Karpas-422 (cell line): ENCODE data around the gene RPRD1A. TPM values are rescaled to one million over a fixed set of nuclear protein-coding genes. Genes with fewer than 3 reads are reported as not detected.
A peak's percentile ranks its signal among the peaks of the same experiment; 100 is the strongest.
"Not testable (repeated sequence)": the region's sequence is repeated elsewhere in the genome, so short reads cannot be mapped to it uniquely, and the experiment has no call there.

Source experiments
- DNase-seq: peaks from one replicate; pipeline ENCODE4 v3.0.0-alpha.2; 2015
- H2AFZ ChIP-seq: fragments of 200-600 bp; sonication (generic); 2 replicates; pipeline ENCODE4 v1.6.1; 2014; ENCODE audit warnings: antibody characterized with exemption, low read length, mixed read lengths
- H3K27ac ChIP-seq: fragments of 200-600 bp; sonication (generic); 2 replicates; pipeline ENCODE4 v1.5.1; 2014; ENCODE audit warnings: mild to moderate bottlenecking, low read length, moderate library complexity
- H3K27me3 ChIP-seq: fragments of 200-600 bp; sonication (generic); 2 replicates; pipeline ENCODE4 v1.6.1; 2014; ENCODE audit warnings: low read length, mixed read lengths
- H3K36me3 ChIP-seq: fragments of 200-600 bp; sonication (generic); 2 replicates; pipeline ENCODE4 v1.6.1; 2014; ENCODE audit warnings: low read length, mixed read lengths; ENCODE audit not compliant: insufficient read depth
- H3K4me1 ChIP-seq: fragments of 200-600 bp; sonication (generic); 2 replicates; pipeline ENCODE4 v1.6.1; 2014; ENCODE audit warnings: mild to moderate bottlenecking, low read length, mixed read lengths
- H3K4me2 ChIP-seq: fragments of 200-600 bp; sonication (generic); 2 replicates; pipeline ENCODE4 v1.6.1; 2014; ENCODE audit warnings: low read length, low read depth, mild to moderate bottlenecking; ENCODE audit not compliant: poor library complexity, severe bottlenecking
- H3K4me3 ChIP-seq: fragments of 200-600 bp; sonication (generic); 2 replicates; pipeline ENCODE4 v1.5.1; 2014; ENCODE audit warnings: mild to moderate bottlenecking, antibody characterized with exemption, low read length, mixed read lengths
- H3K79me2 ChIP-seq: fragments of 200-600 bp; sonication (generic); 2 replicates; pipeline ENCODE4 v1.6.1; 2014; ENCODE audit warnings: mild to moderate bottlenecking, low read length, mixed read lengths
- H3K9ac ChIP-seq: fragments of 200-600 bp; sonication (generic); 2 replicates; pipeline ENCODE4 v1.6.0; 2014; ENCODE audit warnings: low read length
- H3K9me2 ChIP-seq: fragments of 200-600 bp; sonication (generic), shearing (Covaris generic); replicated peaks from 2 replicates; pipeline ENCODE4 v1.6.0; 2014; ENCODE audit warnings: mild to moderate bottlenecking, low read length, moderate library complexity; ENCODE audit not compliant: insufficient read depth
- H3K9me3 ChIP-seq: fragments of 300-700, 200-600 bp; sonication (generic); 2 replicates; pipeline ENCODE4 v1.6.1; 2014; ENCODE audit warnings: low read length, mixed read lengths
- H4K20me1 ChIP-seq: fragments of 200-600 bp; sonication (generic); 2 replicates; pipeline ENCODE4 v1.6.1; 2014; ENCODE audit warnings: mild to moderate bottlenecking, antibody characterized with exemption, low read length, low read depth; ENCODE audit not compliant: insufficient read depth
- total RNA-seq: library from RNA; depleted of rRNA; stranded (reverse); fragments of >200 nt; shearing (Covaris generic); gene quantifications from 2 replicates; pipeline ENCODE4 v1.2.3, GENCODE V29; 2014; ENCODE audit warnings: low replicate concordance; rRNA removed

The RPRD1A gene
- total RNA-seq: 85.5 and 102 TPM in 2 replicates

DNA sequence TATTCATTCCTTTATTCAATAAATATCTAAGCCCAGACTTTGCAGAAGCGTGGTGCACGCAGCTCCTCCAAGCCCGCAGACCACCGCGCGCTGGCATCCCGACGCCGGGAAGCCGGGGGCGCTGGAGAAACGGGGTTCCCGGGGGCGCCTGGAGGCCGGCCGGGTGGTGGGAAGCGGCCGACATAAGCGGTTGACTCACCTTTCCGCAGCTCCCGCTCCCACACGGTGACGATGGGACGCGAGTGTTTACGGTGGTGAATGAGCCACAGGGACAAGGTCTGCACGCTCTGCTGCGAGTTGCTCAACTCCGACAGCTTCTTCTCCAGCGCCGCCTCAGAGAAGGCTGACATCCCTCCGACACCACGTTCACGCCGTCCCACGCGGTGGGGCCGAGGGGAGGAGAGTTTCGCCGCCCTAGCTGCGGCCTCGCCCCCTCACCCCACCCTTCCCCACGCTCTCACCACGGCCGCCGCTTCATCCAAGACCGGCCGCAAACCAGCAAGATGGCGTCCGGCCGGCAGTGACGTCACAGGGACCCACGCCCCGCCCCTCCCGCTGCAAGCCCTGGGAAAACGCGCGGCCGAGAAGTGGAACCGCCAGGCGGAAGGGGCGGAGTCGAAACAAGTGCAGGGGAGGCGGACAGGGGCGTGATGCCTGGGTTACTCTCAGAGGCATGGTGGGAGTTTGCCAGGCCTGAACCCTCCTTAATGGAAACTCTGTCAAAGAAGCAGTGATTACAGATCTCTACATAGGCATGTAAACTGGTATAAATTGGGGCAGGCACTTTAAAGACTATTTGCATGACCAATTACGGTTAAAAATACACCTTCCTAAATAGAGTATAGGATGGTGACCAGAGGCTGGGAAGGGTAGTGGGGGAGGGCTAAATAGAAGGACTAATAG is at the start of gene RPRD1A:
TSS of gene RPRD1A (minus strand) at position 505 of the 903 bp plus-strand sequence. CDS start at position 350, 155 bp downstream.
- Histone ChIP-seq H3K27me3 (no peaks in the 10 kb centered on the region), H2AFZ (peak within 1 kb of the TSS; percentile 52; the same call in 1 of the 2 replicates), H3K9ac (peak within 1 kb of the TSS; percentile 88), H3K4me1 (peaks cover 32% of the 10 kb centered on the region), H3K9me3 (no peaks in the 10 kb centered on the region), H3K4me3 (peak within 1 kb of the TSS; percentile 88), H3K36me3 (peaks cover 18% of the 10 kb centered on the region), H3K4me2 (peak within 1 kb of the TSS; percentile 84), H4K20me1 (peaks cover 22% of the 10 kb centered on the region), H3K27ac (peak within 1 kb of the TSS; percentile 59), H3K9me2 (no peaks in the 10 kb centered on the region), H3K79me2 (peaks cover 51% of the 10 kb centered on the region)
- DNase-seq: peak; percentile 99

DNA sequence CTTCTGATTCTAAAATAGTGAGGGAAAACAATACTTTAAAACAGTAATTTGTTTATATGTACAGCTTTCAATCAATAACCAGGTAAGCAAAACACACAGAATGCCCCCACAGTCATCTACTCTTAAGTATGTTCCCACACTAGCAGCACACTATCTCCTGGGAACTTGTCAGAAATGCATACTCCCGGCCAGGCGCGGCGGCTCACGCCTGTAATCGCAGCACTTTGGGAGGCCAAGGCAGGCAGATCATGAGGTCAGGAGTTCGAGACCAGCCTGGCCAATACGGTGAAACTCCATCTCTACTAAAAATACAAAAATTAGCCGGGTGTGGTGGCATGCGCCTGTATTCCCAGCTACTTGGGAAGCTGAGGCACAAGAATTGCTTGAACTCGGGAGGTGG is 49.4 kb upstream of the RPRD1A start:
- not testable (repeated sequence) for H3K79me2 ChIP-seq, H3K27me3 ChIP-seq, H4K20me1 ChIP-seq, H3K4me1 ChIP-seq, H2AFZ ChIP-seq, H3K9me2 ChIP-seq, H3K27ac ChIP-seq, H3K9ac ChIP-seq, H3K4me2 ChIP-seq, H3K9me3 ChIP-seq, H3K4me3 ChIP-seq, DNase-seq
- peaks cover 39% of the 10 kb centered on the region for H3K36me3 ChIP-seq

DNA sequence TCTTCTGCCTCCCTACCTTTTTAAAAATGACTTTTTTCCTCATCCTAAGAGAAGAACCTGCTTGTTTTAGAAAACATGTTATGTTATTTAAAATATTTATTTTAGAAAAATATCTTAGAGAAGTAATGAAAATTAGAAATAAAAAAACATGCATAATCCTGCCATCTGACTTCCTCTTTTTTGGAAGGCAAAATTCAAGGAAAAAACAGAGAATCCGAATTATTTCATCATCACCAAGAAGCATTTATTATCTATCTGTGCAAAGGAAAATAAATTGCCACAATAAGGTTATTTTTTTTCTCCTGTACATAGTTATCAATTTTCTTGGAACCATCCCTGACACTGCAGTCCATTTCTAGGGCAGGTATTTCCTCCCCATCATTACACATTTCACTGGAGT is 47.4 kb upstream of the RPRD1A start:
- no peaks in the 10 kb centered on the region for H3K79me2 ChIP-seq
- no peak overlapping the region for H3K27ac ChIP-seq
- H2AFZ ChIP-seq: no peak overlapping the region
- no peaks in the 10 kb centered on the region for H3K4me1 ChIP-seq
- H3K4me3 ChIP-seq: no peak overlapping the region
- no peak for DNase-seq
- no peaks in the 10 kb centered on the region for H3K9me2 ChIP-seq
- no peaks in the 10 kb centered on the region for H4K20me1 ChIP-seq
- no peak overlapping the region for H3K4me2 ChIP-seq
- no peaks in the 10 kb centered on the region for H3K27me3 ChIP-seq
- H3K9me3 ChIP-seq: no peaks in the 10 kb centered on the region
- H3K36me3 ChIP-seq: peaks cover 44% of the 10 kb centered on the region
- H3K9ac ChIP-seq: no peak overlapping the region

GRCh38 chr18:36114251-36114650 is 46.9 kb upstream of the RPRD1A start:
- no peak for DNase-seq
- Histone ChIP-seq H3K79me2 (no peaks in the 10 kb centered on the region), H3K4me3 (no peak overlapping the region), H3K4me1 (no peaks in the 10 kb centered on the region), H3K4me2 (no peak overlapping the region), H3K27me3 (no peaks in the 10 kb centered on the region), H3K9me2 (no peaks in the 10 kb centered on the region), H3K9me3 (no peaks in the 10 kb centered on the region), H2AFZ (no peak overlapping the region), H3K36me3 (peaks cover 48% of the 10 kb centered on the region), H4K20me1 (no peaks in the 10 kb centered on the region), H3K9ac (no peak overlapping the region), H3K27ac (no peak overlapping the region)

DNA sequence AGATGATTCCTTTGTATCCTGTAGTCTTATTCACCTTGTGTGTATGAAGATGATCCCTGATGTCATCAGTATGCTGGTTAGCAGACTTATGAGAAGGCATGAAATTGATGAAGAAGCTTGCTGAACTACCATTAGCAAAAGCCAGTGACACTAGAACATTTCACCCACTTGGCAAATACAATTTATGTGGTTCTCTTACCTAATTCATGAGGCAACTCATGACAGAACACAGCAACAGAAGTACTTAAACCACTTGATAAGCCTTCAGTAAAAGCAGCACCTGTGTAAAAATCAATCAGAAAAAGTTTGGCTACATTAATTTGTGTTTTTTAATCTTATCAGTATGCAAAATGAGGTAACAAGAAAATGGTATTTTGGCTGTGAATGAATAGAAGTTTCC is 44.9 kb upstream of the RPRD1A start:
- H3K9me3 ChIP-seq: no peaks in the 10 kb centered on the region
- H3K4me1 ChIP-seq: no peaks in the 10 kb centered on the region
- H3K9me2 ChIP-seq: no peaks in the 10 kb centered on the region
- H3K9ac ChIP-seq: no peak overlapping the region
- H3K4me3 ChIP-seq: no peak overlapping the region
- no peak overlapping the region for H3K27ac ChIP-seq
- no peak overlapping the region for H3K4me2 ChIP-seq
- H2AFZ ChIP-seq: no peak overlapping the region
- DNase-seq: no peak
- H3K36me3 ChIP-seq: peaks cover 51% of the 10 kb centered on the region
- H3K27me3 ChIP-seq: no peaks in the 10 kb centered on the region
- H3K79me2 ChIP-seq: no peaks in the 10 kb centered on the region
- H4K20me1 ChIP-seq: no peaks in the 10 kb centered on the region

GRCh38 chr18:36109737-36110136 is 42.4 kb upstream of the RPRD1A start:
- Histone ChIP-seq H3K9me3 (no peaks in the 10 kb centered on the region), H3K27ac (no peak overlapping the region), H3K9ac (no peak overlapping the region), H3K4me1 (no peaks in the 10 kb centered on the region), H3K36me3 (peaks cover 41% of the 10 kb centered on the region), H3K4me2 (no peak overlapping the region), H3K79me2 (no peaks in the 10 kb centered on the region), H3K9me2 (no peaks in the 10 kb centered on the region), H4K20me1 (no peaks in the 10 kb centered on the region), H3K4me3 (no peak overlapping the region), H2AFZ (no peak overlapping the region), H3K27me3 (no peaks in the 10 kb centered on the region)
- no peak for DNase-seq

DNA sequence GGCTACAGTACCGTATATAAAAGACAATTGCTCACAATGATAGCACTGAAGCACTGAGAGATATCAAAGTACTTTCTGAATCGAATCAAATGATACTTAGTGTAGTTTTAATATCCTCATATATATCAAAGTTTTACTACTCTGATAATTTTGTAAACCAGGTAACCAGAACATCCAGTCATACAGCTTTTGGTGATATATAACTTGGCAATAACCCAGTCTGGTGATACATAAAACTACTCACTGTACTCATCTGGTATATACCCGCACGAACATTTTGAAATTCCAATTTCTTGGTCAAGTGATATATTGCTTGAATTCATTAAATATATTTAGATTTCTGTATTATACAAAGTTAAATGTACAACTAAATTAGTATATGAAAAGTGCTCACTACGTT is 41.2 kb upstream of the RPRD1A start:
- Histone ChIP-seq H3K27me3 (no peaks in the 10 kb centered on the region), H3K9me2 (no peaks in the 10 kb centered on the region), H3K27ac (no peak overlapping the region), H3K36me3 (peaks cover 32% of the 10 kb centered on the region), H3K9ac (no peak overlapping the region), H4K20me1 (no peaks in the 10 kb centered on the region), H2AFZ (no peak overlapping the region), H3K9me3 (no peaks in the 10 kb centered on the region), H3K79me2 (no peaks in the 10 kb centered on the region), H3K4me1 (no peaks in the 10 kb centered on the region), H3K4me3 (no peak overlapping the region), H3K4me2 (no peak overlapping the region)
- no peak for DNase-seq

DNA sequence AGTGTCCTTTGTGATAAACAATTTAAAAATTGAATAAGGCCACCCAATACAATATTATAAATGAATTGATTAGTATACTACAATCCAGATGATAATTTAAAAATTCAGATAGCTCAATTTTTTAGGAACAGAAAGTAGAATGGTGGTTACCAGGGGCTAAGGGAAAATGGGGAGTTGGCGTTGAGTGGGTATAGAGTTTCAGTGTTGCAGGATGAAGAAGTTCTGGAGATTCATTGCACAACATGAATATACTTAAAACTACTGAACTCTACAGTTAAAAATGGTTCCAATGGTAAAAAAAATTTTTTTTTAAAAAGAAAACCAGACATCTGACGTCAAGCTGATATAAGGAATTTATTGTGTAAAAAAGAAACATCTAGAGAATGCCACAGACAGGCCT is 40.8 kb upstream of the RPRD1A start:
- peaks cover 29% of the 10 kb centered on the region for H3K36me3 ChIP-seq
- H3K79me2 ChIP-seq: no peaks in the 10 kb centered on the region
- no peak for DNase-seq
- H3K4me3 ChIP-seq: no peak overlapping the region
- H4K20me1 ChIP-seq: no peaks in the 10 kb centered on the region
- no peaks in the 10 kb centered on the region for H3K9me2 ChIP-seq
- H3K27me3 ChIP-seq: no peaks in the 10 kb centered on the region
- no peak overlapping the region for H3K27ac ChIP-seq
- H3K4me2 ChIP-seq: no peak overlapping the region
- H3K9ac ChIP-seq: no peak overlapping the region
- no peak overlapping the region for H2AFZ ChIP-seq
- H3K4me1 ChIP-seq: no peaks in the 10 kb centered on the region; the same call in 1 of the 2 replicates
- H3K9me3 ChIP-seq: no peaks in the 10 kb centered on the region
